ENCODE measurements around the gene CHST14.

DNA sequence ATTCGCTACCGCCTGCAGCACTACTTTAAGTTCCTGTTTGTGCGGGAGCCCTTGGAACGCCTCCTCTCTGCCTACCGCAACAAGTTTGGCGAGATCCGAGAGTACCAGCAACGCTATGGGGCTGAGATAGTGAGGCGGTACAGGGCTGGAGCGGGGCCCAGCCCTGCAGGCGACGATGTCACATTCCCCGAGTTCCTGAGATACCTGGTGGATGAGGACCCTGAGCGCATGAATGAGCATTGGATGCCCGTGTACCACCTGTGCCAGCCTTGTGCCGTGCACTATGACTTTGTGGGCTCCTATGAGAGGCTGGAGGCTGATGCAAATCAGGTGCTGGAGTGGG lies 995 bp downstream of the CHST14 start:
- TF ChIP-seq, protein P1, sequence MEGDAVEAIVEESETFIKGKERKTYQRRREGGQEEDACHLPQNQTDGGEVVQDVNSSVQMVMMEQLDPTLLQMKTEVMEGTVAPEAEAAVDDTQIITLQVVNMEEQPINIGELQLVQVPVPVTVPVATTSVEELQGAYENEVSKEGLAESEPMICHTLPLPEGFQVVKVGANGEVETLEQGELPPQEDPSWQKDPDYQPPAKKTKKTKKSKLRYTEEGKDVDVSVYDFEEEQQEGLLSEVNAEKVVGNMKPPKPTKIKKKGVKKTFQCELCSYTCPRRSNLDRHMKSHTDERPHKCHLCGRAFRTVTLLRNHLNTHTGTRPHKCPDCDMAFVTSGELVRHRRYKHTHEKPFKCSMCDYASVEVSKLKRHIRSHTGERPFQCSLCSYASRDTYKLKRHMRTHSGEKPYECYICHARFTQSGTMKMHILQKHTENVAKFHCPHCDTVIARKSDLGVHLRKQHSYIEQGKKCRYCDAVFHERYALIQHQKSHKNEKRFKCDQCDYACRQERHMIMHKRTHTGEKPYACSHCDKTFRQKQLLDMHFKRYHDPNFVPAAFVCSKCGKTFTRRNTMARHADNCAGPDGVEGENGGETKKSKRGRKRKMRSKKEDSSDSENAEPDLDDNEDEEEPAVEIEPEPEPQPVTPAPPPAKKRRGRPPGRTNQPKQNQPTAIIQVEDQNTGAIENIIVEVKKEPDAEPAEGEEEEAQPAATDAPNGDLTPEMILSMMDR (conservative IDR thresholded peaks at IDR 0.05 in 1 of 2, IDR thresholded peaks at IDR 0.05 in 1 of 2; ENCODE audit: low read depth in 1 of 2, low read length in 2 of 2) = no peak
- TF ChIP-seq EZH2 (IDR thresholded peaks at IDR 0.05; ENCODE audit: low read length, missing control alignments) = no peak

All from fibroblast of lung (primary cell).